Iris pigment epithelial cell (primary cell): ENCODE measurements around the gene SLC41A1.
A peak's percentile ranks its signal among the peaks of the same experiment; 100 is the strongest.

Source experiments
- DNase-seq: peaks from one replicate; pipeline ENCODE4 v3.0.0-alpha.2; 2011; ENCODE audit warnings: low read depth

SLC41A1 gene

DNA sequence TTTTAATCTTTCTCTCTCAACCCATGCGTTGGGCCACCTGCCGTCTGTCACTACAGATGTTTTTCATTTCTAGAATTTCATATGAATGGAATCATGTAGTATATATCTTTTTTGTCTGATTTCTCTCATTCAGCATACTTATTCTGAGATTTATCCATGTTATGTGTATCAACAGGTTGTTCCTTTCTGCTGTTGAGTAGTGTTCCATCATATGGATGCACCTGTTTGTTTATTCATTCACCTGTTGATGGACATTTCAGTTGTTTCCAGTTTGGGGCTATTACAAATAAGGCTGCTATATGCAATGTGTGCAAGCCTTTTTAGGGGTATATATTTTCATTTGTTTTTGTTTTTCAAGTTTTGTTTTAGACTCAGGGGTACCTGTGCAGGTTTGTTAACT, 9.4 kb upstream of the SLC41A1 start:
- no peak for DNase-seq

DNA sequence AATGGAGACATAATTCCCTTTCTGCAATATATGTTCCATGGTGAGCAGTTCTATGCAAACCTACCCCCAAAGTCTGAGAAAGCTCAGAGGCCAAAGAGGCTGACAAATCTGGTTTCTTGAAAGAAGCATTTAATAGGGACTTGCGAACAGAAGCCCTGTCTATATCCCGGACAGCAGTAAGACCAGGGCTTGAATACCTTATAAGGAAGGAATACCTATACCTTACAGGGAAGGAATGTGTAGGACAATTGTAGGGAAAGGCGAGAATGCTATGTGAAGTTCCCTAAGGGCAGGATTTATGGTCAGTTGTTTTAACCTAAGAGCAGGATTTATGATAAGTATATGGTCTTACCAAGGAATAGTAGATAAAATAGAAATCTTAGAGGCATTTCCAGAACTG, 5.0 kb upstream of the SLC41A1 start:
- DNase-seq, result no peak

- no peak for DNase-seq
Measured at GRCh38 chr1:205817364-205817763, 4.4 kb upstream of the SLC41A1 start.

- DNase-seq, result no peak
Measured at GRCh38 chr1:205813755-205814058, 709 bp upstream of the SLC41A1 start.

- DNase-seq, result peak; percentile 15
Measured at GRCh38 chr1:205812271-205812877, 624 bp downstream of the SLC41A1 start.

DNA sequence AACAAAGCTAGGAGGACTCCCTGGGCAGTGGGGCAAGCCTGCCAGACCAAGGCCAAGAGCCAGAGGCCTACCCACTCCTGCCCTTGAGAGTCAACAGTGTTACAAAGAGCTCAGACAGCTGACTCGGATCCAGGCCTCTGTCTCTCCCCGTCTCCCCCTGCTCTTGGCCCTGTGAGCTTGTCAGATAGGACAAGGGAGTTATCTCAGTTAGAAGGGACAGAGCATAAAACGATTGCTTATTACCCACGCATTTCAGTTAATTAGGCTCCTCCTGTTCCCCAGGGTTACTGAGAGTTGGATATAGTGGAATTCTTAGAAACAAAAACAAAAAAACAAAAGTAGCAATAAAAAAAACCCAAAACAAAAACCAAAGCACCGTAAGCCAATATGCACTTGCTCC, 1.3 kb downstream of the SLC41A1 start:
- DNase-seq, result peak; percentile 13

DNA sequence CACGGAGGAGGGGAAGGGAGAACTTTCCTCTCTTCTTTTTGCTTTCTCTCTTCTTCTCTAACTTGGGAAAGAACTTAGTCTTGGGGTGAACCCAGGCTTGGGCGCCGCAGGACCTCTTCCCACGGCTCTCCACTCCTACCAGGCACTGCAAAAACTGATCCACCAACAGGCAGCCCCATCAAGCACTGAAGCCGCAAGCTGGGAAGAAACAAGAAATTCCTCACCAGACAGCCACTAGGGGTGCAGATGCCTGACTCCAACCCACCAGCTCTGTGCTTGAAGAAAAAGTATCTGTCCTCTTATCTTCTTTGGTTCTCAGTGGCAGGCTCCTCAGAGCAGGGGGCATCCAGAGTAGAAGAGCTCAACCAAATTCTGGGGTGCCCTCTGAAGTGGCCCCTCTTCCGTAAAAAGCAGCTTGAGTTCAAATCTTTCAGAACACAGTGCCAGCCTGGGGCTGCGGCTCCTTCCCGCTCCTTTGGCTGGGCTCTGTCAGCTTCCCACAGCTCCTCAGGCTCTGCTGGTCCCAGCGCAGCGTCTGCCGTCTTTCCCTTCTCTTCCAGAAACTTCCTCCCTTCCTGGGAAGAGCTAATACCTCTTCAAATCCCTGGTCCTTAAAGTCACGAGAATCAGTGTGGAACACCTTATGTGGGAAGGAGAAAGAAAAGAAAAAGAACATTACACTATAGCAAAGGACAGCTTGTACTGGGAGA, 2.4 kb downstream of the SLC41A1 start:
- peak; percentile 36 for DNase-seq

- no peak for DNase-seq
Measured at GRCh38 chr1:205809942-205810345, 3.1 kb downstream of the SLC41A1 start.

GRCh38 chr1:205809469-205809868, 3.5 kb downstream of the SLC41A1 start:
- no peak for DNase-seq

DNA sequence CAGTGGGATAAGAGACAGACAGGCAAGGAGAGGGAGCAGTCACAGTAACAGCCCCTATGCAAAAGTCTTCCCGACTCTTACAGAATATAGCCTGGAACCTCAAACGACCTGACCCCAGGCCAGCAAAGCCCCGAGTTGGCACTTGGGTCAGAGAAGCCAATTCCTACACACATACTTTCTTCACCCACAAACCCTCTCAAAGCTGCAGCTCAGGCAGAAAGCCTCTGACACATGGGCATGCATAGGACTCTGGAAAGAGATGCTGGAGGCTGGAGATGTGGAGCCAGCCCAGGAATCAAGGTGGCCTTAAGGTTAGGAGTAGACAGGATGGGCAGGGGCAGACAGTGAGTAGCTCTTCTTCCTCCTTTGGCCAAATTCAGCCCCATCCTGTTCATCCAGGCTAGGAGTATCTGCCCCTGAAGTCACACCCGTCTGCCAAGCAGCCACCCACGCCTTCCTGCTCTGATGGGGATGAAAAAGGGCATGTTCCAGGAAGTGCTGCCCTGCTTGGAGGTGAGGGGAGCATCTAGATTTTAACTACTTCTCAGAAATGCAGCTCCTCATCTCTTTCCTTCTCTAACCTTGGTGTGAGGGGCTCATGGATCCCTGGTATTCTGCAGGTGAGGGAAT, 7.8 kb downstream of the SLC41A1 start:
- DNase-seq, result no peak

- DNase-seq, result no peak
Measured at GRCh38 chr1:205804605-205805004, 8.4 kb downstream of the SLC41A1 start.

DNA sequence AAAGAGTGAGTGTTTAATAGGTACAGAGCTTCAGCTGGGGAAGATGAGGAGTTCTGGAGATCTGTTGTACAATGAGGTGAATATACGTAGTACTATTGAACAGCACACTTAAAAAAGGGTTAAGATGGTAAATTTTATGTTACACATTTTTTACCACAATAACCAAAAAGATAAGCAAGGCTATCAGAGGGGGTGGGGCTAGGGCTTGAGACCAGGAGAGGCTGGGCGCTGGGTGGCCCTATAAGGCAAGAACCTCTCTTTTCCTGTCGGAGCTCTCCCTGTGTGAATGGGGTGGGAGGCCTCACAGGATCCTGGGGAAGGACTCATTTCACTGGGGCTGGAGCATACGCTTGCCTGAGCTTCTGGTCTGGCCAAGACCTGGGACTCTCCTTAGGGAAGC, 9.0 kb downstream of the SLC41A1 start:
- DNase-seq, result no peak

DNA sequence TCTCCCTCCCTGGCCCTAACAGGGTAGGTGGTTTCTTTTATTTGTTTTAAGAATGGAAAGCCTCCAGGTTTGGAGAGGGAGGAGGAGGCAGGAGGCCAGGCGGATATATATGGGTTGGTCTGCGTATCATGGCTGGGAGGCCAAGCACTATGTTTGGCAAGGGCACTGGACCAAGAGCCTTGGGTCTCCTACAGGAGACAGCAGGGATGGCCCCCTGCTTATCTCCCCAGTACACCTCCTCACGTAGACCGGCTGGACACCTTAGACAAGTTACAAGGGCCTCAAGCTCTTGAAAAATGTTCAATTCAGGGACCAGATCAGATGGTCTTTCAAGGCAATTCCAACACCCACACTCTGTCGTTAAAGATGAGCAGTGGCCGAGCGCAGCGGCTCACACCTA, 10.9 kb downstream of the SLC41A1 start:
- no peak for DNase-seq

GRCh38 chr1:205800981-205801703, 11.9 kb downstream of the SLC41A1 start:
- no peak for DNase-seq

GRCh38 chr1:205800427-205800826, 12.6 kb downstream of the SLC41A1 start:
- no peak for DNase-seq

- no peak for DNase-seq
Measured at GRCh38 chr1:205798577-205798976, 14.4 kb downstream of the SLC41A1 start.

DNA sequence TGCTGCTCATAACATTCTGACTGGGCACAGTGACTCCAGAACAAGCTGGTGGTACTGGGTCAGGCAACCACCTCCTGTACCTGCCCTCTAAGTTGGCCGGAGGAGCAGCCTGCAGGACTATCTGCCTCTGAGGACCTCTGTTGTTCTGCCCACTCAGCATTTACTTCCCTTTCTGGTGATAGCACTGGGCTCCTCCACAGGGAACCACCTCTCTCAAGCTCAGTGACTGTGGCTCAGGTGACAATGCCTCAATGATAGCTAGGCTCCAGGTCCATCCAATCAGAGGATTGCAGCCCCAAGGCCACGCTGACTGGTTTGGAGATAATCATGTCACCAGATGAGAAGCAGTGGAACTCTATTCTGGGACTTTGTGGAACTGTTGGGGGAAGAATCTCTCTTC, 15.8 kb downstream of the SLC41A1 start:
- DNase-seq, result no peak

DNA sequence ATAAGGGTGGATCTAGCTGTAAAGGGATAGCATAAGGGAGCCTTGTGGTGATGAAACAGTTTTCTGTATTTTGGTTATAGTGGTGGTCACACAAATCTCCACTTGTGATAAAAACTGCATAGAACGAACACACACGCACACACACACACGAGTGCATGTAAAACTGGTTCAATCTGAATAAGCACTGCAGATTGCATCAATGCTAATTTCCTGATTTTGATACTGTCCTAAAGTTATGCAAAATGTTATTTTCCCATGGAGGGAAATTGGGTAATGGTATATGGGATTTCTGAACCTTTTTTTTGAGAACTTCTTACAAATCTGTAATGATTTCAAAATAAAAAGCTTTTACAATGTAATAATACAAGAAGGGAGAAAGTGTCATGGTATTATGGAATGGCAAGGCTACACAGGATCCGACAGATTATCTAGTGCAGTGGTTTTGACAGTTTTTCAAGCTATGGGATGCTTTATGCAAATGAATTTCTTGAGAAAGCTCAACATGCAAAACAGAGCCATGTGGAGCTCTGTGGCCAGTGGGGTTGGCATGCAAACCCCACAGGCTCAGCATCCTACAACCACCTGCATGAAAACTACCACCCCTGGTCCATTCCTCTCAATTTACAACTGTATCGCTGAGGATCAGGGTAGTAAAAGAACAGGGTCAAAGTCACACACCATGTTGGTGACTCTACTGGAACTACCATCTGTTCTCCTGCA, 18.8 kb downstream of the SLC41A1 start:
- DNase-seq, result no peak

GRCh38 chr1:205792961-205793673, 19.9 kb downstream of the SLC41A1 start:
- DNase-seq, result no peak

DNA sequence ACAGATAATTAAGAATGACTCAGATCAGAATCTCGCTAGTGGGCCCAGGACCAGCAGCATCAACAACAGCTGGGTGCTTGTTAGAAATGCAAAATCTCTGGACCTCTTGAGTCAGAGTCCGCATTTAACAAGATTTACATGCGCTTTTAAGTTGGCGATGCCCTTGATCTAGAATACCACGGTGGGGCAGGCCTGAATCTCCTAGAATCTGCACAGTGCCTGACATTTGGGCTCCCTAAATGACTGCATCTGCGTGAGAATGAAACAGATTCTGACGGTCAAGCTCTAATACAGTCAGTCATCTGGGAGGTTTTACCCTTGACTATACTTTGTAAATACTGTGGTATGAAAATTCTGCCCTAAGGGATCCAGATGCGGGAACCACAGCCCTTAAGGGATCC, 20.5 kb downstream of the SLC41A1 start:
- no peak for DNase-seq

DNA sequence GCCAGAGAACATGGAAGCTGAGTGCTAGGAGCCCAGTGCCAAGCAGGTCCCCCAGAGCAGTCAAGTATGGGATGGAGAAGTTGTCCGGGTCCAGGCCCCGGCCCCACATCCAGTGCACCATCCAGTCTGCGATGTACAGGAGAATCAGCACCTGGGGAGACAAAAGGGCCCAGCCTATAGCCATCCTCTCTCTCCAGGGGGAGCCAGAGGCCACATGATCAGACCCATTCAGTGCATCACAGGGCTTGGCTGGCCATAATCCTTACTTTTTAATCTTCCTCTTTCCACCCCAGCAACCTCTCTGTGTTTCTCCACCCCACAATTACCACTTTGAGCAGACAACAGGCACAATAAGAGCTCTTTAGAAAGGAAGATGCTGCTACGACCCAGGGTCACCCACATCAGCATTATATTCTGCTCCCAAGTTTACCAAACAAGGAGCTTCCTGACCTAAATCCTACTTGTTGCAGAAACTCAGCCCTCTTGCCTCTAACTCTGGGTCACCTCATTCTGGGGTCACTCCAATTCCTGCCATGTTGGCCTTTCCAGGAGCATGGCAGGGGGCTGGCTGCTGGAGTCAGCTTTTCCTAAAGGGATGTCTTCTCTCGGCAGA, 21.3 kb downstream of the SLC41A1 start:
- peak; percentile 52 for DNase-seq
